Trophoblast cell (in vitro differentiated cells and primary cell): ENCODE measurements around the gene LRRC25.
A peak's percentile ranks its signal among the peaks of the same experiment; 100 is the strongest.

ENCODE experiments used
- DNase-seq, 2 donors: peaks; one replicate each; pipeline ENCODE4 v3.0.0-alpha.2; 2016
- H2AFZ ChIP-seq: 2 replicates; pipeline ENCODE4 v1.6.1; 2013; ENCODE audit warnings: low read length, moderate library complexity, mild to moderate bottlenecking; ENCODE audit not compliant: insufficient read depth, poor library complexity
- H2AK5ac ChIP-seq: 2 replicates; pipeline ENCODE4 v1.6.1; 2013; ENCODE audit warnings: mild to moderate bottlenecking, low read length
- H2BK120ac ChIP-seq: 2 replicates; pipeline ENCODE4 v1.6.1; 2013; ENCODE audit warnings: low read length, mild to moderate bottlenecking, moderate library complexity; ENCODE audit not compliant: insufficient read depth, poor library complexity
- H2BK12ac ChIP-seq: 2 replicates; pipeline ENCODE4 v1.6.1; 2013; ENCODE audit warnings: mild to moderate bottlenecking, low read length, moderate library complexity
- H2BK5ac ChIP-seq: 2 replicates; pipeline ENCODE4 v1.6.1; 2013; ENCODE audit warnings: low read length, low read depth, moderate library complexity, mild to moderate bottlenecking; ENCODE audit not compliant: poor library complexity
- H3K14ac ChIP-seq: 2 replicates; pipeline ENCODE4 v1.6.1; 2013; ENCODE audit warnings: mild to moderate bottlenecking, low read length
- H3K18ac ChIP-seq: 2 replicates; pipeline ENCODE4 v1.6.1; 2013; ENCODE audit warnings: mild to moderate bottlenecking, low read length
- H3K23ac ChIP-seq: 2 replicates; pipeline ENCODE4 v1.6.1; 2013; ENCODE audit warnings: low read length
- H3K27ac ChIP-seq: 2 replicates; pipeline ENCODE4 v1.5.1; 2013; ENCODE audit warnings: low read depth, mild to moderate bottlenecking, inconsistent platforms, low read length, moderate library complexity
- H3K27me3 ChIP-seq: 2 replicates; pipeline ENCODE4 v1.6.1; 2013; ENCODE audit warnings: inconsistent platforms, mild to moderate bottlenecking, low read length, moderate library complexity; ENCODE audit not compliant: insufficient read depth
- H3K36me3 ChIP-seq, 2 experiments: 1 replicate in 1 of 2; 2 replicates in 1 of 2; pipeline ENCODE4 v1.6.1; 2013; ENCODE audit warnings: low read length in 2 of 2, mild to moderate bottlenecking in 2 of 2, moderate library complexity in 1 of 2; ENCODE audit not compliant: insufficient read depth in 2 of 2, control insufficient read depth in 1 of 2
- H3K4ac ChIP-seq: 2 replicates; pipeline ENCODE4 v1.6.1; 2013; ENCODE audit warnings: low read depth, mild to moderate bottlenecking, low read length, moderate library complexity
- H3K4me1 ChIP-seq, 2 experiments: 1 replicate in 1 of 2; 2 replicates in 1 of 2; pipeline ENCODE4 v1.6.1; 2013; ENCODE audit warnings: low read length in 2 of 2, mild to moderate bottlenecking in 2 of 2, moderate library complexity in 1 of 2; ENCODE audit not compliant: insufficient read depth in 2 of 2, control insufficient read depth in 1 of 2
- H3K4me2 ChIP-seq: 2 replicates; pipeline ENCODE4 v1.6.1; 2013; ENCODE audit warnings: inconsistent platforms, mild to moderate bottlenecking, low read length, moderate library complexity
- H3K4me3 ChIP-seq: 2 replicates; pipeline ENCODE4 v1.5.1; 2013; ENCODE audit warnings: mild to moderate bottlenecking, low read depth, low read length, inconsistent platforms
- H3K79me1 ChIP-seq: one replicate; pipeline ENCODE4 v1.6.1; 2013; ENCODE audit warnings: low read length
- H3K79me2 ChIP-seq: 2 replicates; pipeline ENCODE4 v1.6.1; 2013; ENCODE audit warnings: low read length, mild to moderate bottlenecking; ENCODE audit not compliant: control insufficient read depth, insufficient read depth, poor library complexity
- H3K9ac ChIP-seq: 2 replicates; pipeline ENCODE4 v1.6.1; 2013; ENCODE audit warnings: mild to moderate bottlenecking, low read length
- H3K9me3 ChIP-seq: 2 replicates; pipeline ENCODE4 v1.6.1; 2013; ENCODE audit warnings: low read depth, mild to moderate bottlenecking, control low read depth, inconsistent platforms, low read length; ENCODE audit not compliant: insufficient read depth
- H4K12ac ChIP-seq: 2 replicates; pipeline ENCODE4 v1.6.1; 2013; ENCODE audit warnings: low read depth, mild to moderate bottlenecking, low read length, moderate library complexity
- H4K8ac ChIP-seq: 2 replicates; pipeline ENCODE4 v1.6.1; 2013; ENCODE audit warnings: low read depth, mild to moderate bottlenecking, low read length, moderate library complexity
- H4K91ac ChIP-seq: one replicate; pipeline ENCODE4 v1.6.1; 2013; ENCODE audit warnings: low read depth, mild to moderate bottlenecking, low read length, moderate library complexity
- WGBS: extraction: QIAGEN DNeasy Blood & Tissue Kit; methylation state at CpG from one replicate; pipeline ENCODE4 v1.1.7; 2013; ENCODE audit warnings: missing lambda C conversion rate; ENCODE audit not compliant: insufficient read length, insufficient coverage; ENCODE audit errors: extremely low coverage; 5-methylcytosine and 5-hydroxymethylcytosine counted together

LRRC25 gene

GRCh38 chr19:18424122-18424889 lies 26.9 kb upstream of the LRRC25 start:
- no peak overlapping the region for H3K4me2 ChIP-seq
- no peak overlapping the region for H4K8ac ChIP-seq
- no peak overlapping the region for H3K9ac ChIP-seq
- H3K4me3 ChIP-seq: no peak overlapping the region
- peaks cover 10% of the 10 kb centered on the region for H3K79me2 ChIP-seq
- no peak overlapping the region for H2BK12ac ChIP-seq
- H3K9me3 ChIP-seq: no peaks in the 10 kb centered on the region
- H2AFZ ChIP-seq: no peak overlapping the region
- no peak overlapping the region for H4K91ac ChIP-seq
- no peak overlapping the region for H3K18ac ChIP-seq
- no CpG with 5 or more reads among the region's 22 CpGs for WGBS
- H3K27me3 ChIP-seq: no peaks in the 10 kb centered on the region
- H3K4me1 ChIP-seq: peaks cover 8 to 15% of the 10 kb centered on the region in 2 experiments
- no peak overlapping the region for H2BK5ac ChIP-seq
- no peak overlapping the region for H2AK5ac ChIP-seq
- no peak overlapping the region for H2BK120ac ChIP-seq
- no peak overlapping the region for H3K27ac ChIP-seq
- DNase-seq: peak in 1 of 2 donors; percentile 6
- H4K12ac ChIP-seq: no peak overlapping the region
- no peak overlapping the region for H3K14ac ChIP-seq
- H3K4ac ChIP-seq: no peak overlapping the region
- peaks cover 8% of the 10 kb centered on the region for H3K79me1 ChIP-seq
- H3K36me3 ChIP-seq: no peaks in the 10 kb centered on the region
- H3K23ac ChIP-seq: no peak overlapping the region

- Histone ChIP-seq H3K79me1 (peaks cover 13% of the 10 kb centered on the region), H3K4me2 (no peak overlapping the region), H2BK5ac (no peak overlapping the region), H3K4ac (no peak overlapping the region), H2AFZ (no peak overlapping the region), H3K27ac (no peak overlapping the region), H2BK120ac (no peak overlapping the region), H2AK5ac (no peak overlapping the region), H4K91ac (no peak overlapping the region), H3K18ac (no peak overlapping the region), H3K23ac (no peak overlapping the region), H3K36me3 (no peaks in the 10 kb centered on the region), H3K27me3 (no peaks in the 10 kb centered on the region), H3K4me1 (peaks cover 11 to 16% of the 10 kb centered on the region in 2 experiments), H3K79me2 (peaks cover 10% of the 10 kb centered on the region), H2BK12ac (no peak overlapping the region), H4K12ac (no peak overlapping the region), H3K14ac (no peak overlapping the region), H3K9me3 (peaks cover 2% of the 10 kb centered on the region), H4K8ac (no peak overlapping the region), H3K9ac (no peak overlapping the region), H3K4me3 (no peak overlapping the region)
- no CpG with 5 or more reads among the region's 21 CpGs for WGBS
- DNase-seq: no peak
These were observed 26.0 kb upstream of the LRRC25 start for GRCh38 chr19:18423258-18424020.

- Histone ChIP-seq H3K9me3 (peaks cover 2% of the 10 kb centered on the region), H3K4ac (no peak overlapping the region), H3K4me3 (no peak overlapping the region), H3K14ac (no peak overlapping the region), H3K4me2 (no peak overlapping the region), H2BK120ac (no peak overlapping the region), H4K12ac (peak overlapping the region; percentile 12), H4K8ac (no peak overlapping the region), H3K79me1 (peaks cover 20% of the 10 kb centered on the region), H4K91ac (no peak overlapping the region), H3K18ac (no peak overlapping the region), H3K4me1 (peaks cover 18 to 22% of the 10 kb centered on the region in 2 experiments), H3K9ac (no peak overlapping the region), H3K27me3 (no peaks in the 10 kb centered on the region), H3K27ac (no peak overlapping the region), H2BK12ac (no peak overlapping the region), H3K36me3 (no peaks in the 10 kb centered on the region), H2AFZ (no peak overlapping the region), H3K23ac (no peak overlapping the region), H2AK5ac (no peak overlapping the region), H2BK5ac (no peak overlapping the region), H3K79me2 (peaks cover 13% of the 10 kb centered on the region)
- WGBS: no CpG with 5 or more reads among the region's 14 CpGs
- no peak for DNase-seq
These were observed 25.2 kb upstream of the LRRC25 start for GRCh38 chr19:18422530-18423191.

DNA sequence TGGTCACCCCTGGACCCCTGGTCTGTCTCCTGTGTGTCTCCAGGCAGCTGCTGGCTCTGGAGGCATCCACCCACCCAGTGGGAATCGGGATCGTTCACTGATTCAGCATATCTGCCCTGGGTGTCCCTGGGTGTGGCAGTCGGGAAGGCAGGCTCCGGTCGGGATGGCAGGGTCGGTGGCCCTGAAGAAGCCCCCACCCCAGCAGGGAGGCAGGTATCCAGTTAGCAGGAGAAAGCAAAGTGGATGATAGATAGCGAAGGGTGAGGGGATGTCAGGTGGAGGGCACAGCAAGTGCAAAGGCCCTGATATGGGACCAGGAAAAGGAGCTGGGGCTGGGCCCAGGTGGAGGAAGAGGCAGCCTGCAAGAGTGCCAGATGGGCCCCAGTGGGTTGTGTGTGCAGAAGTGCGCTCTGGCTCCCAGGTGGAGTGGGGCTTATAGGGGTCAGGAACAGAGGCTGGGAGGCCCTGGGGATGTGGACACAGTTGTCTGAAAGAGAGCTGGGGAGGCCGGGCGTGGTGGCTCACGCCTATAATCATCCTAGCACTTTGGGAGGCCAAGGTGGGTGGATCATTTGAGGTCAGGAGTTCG lies 24.0 kb upstream of the LRRC25 start:
- H3K27ac ChIP-seq: no peak overlapping the region
- H3K79me1 ChIP-seq: peaks cover 29% of the 10 kb centered on the region
- no peak overlapping the region for H3K14ac ChIP-seq
- H2BK120ac ChIP-seq: no peak overlapping the region
- H3K9me3 ChIP-seq: peaks cover 2% of the 10 kb centered on the region
- H3K4me2 ChIP-seq: no peak overlapping the region
- H2AFZ ChIP-seq: no peak overlapping the region
- no peak overlapping the region for H2BK5ac ChIP-seq
- peaks cover 25 to 30% of the 10 kb centered on the region in 2 experiments for H3K4me1 ChIP-seq
- H3K79me2 ChIP-seq: peaks cover 17% of the 10 kb centered on the region
- peak overlapping the region; percentile 7 for H3K18ac ChIP-seq
- no CpG with 5 or more reads among the region's 12 CpGs for WGBS
- no peak overlapping the region for H4K91ac ChIP-seq
- H3K4me3 ChIP-seq: no peak overlapping the region
- H3K36me3 ChIP-seq: no peaks in the 10 kb centered on the region
- no peak overlapping the region for H3K23ac ChIP-seq
- H3K27me3 ChIP-seq: no peaks in the 10 kb centered on the region
- H4K8ac ChIP-seq: no peak overlapping the region
- peak overlapping the region; percentile 31 for H3K4ac ChIP-seq
- no peak overlapping the region for H3K9ac ChIP-seq
- H2AK5ac ChIP-seq: no peak overlapping the region
- no peak for DNase-seq
- no peak overlapping the region for H4K12ac ChIP-seq
- no peak overlapping the region for H2BK12ac ChIP-seq
